Measurements from ENCODE around the gene ARHGAP42.

DNA sequence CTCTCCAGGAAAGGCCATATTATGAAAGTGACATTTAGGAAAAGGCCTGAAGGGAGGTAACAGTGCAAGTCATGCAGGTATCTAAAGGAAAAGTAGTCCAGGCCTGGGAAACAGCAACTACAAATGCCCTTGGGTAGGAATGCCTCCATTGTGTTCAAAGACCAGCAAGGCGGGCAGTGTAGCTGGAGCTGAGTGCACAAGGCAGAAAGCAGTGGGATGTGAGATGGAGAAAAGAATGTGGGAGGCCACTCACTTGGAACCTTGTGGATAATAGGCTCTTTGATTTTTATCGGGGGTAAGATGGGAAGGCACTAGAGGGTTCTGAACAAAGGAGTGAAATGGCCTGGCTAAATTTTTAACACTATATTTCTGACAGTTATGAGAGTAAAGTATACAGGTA is 253.9 kb downstream of the ARHGAP42 start:
- TF ChIP-seq, protein P1, sequence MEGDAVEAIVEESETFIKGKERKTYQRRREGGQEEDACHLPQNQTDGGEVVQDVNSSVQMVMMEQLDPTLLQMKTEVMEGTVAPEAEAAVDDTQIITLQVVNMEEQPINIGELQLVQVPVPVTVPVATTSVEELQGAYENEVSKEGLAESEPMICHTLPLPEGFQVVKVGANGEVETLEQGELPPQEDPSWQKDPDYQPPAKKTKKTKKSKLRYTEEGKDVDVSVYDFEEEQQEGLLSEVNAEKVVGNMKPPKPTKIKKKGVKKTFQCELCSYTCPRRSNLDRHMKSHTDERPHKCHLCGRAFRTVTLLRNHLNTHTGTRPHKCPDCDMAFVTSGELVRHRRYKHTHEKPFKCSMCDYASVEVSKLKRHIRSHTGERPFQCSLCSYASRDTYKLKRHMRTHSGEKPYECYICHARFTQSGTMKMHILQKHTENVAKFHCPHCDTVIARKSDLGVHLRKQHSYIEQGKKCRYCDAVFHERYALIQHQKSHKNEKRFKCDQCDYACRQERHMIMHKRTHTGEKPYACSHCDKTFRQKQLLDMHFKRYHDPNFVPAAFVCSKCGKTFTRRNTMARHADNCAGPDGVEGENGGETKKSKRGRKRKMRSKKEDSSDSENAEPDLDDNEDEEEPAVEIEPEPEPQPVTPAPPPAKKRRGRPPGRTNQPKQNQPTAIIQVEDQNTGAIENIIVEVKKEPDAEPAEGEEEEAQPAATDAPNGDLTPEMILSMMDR (conservative IDR thresholded peaks at IDR 0.05; ENCODE audit: low read depth, low read length) = no peak
- no peak for TF ChIP-seq POLR2A (IDR thresholded peaks at IDR 0.05; ENCODE audit: low read depth, low read length)

Measured in IMR-90 (cell line).